Measurements from ENCODE around the gene PRR35.

PRR35 gene

DNA sequence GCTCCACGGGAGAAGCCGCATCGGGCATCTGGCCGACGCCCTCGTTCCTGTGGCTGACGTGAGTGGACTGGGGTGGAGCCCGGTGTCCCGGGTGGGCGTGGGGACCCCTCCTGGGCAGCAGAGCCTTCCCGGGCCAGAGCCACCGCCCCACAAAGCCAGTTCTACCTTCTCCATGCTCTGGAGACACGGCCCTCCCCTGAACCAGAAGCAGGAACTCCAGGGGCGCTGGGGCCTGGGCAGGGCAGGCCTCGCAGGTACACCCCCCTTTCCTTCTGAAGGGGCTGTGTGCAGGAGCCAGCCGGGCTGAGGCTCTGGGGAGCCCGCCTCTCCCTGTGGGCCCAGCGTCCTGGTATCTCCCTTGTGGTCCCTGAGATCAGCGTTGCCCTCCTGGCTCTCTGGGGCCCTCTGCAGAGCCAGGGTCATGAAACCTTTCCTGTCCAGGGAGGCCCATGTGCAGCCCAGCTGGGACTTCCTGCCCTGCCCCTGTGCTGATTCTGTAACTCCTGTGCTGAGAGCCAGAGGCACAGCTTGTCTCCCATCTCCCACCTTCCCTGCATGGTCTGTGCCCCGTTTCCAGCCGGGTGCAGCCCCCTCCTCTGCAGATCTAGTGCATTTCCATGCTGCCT lies 16.1 kb downstream of the PRR35 start:
- TF ChIP-seq FOXP2 (optimal IDR thresholded peaks at IDR 0.05; ENCODE audit: borderline replicate concordance, extremely low read depth, extremely low read length, insufficient read depth) (no peak), TAF1 (IDR thresholded peaks at IDR 0.05; ENCODE audit: borderline replicate concordance, insufficient read depth, low read length) (no peak), POLR2AphosphoS5 (IDR thresholded peaks at IDR 0.05; ENCODE audit: low read depth, low read length) (no peak), SIN3A (IDR thresholded peaks at IDR 0.05; ENCODE audit: borderline replicate concordance, insufficient read depth, low read length) (no peak)
- TF ChIP-seq, protein P1, sequence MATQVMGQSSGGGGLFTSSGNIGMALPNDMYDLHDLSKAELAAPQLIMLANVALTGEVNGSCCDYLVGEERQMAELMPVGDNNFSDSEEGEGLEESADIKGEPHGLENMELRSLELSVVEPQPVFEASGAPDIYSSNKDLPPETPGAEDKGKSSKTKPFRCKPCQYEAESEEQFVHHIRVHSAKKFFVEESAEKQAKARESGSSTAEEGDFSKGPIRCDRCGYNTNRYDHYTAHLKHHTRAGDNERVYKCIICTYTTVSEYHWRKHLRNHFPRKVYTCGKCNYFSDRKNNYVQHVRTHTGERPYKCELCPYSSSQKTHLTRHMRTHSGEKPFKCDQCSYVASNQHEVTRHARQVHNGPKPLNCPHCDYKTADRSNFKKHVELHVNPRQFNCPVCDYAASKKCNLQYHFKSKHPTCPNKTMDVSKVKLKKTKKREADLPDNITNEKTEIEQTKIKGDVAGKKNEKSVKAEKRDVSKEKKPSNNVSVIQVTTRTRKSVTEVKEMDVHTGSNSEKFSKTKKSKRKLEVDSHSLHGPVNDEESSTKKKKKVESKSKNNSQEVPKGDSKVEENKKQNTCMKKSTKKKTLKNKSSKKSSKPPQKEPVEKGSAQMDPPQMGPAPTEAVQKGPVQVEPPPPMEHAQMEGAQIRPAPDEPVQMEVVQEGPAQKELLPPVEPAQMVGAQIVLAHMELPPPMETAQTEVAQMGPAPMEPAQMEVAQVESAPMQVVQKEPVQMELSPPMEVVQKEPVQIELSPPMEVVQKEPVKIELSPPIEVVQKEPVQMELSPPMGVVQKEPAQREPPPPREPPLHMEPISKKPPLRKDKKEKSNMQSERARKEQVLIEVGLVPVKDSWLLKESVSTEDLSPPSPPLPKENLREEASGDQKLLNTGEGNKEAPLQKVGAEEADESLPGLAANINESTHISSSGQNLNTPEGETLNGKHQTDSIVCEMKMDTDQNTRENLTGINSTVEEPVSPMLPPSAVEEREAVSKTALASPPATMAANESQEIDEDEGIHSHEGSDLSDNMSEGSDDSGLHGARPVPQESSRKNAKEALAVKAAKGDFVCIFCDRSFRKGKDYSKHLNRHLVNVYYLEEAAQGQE (IDR thresholded peaks at IDR 0.05; ENCODE audit: insufficient read depth in 1 of 2, low read depth in 2 of 2, low read length in 2 of 2): no peak

DNA sequence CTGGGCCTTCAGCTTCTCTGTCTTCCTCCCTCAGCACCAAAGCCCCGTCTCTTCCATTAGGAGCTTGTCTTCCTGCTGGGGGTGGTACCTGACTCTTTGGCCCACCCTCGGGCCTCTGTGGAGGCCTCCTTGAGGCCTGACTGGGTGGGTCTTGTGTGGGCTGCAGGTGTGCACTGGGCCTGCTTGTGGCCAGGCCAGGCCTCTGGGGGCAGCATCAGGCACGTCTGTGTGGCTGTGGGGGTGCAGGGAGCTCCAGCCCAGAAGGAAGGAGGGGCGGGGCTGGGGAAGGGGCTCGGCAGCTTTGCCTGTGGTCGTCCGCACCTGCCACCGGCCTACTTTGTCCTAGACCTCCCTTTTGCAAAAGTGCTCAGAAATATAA lies 16.6 kb downstream of the PRR35 start:
- no peak for TF ChIP-seq SIN3A (IDR thresholded peaks at IDR 0.05; ENCODE audit: borderline replicate concordance, insufficient read depth, low read length)
- no peak for TF ChIP-seq TAF1 (IDR thresholded peaks at IDR 0.05; ENCODE audit: borderline replicate concordance, insufficient read depth, low read length)
- TF ChIP-seq POLR2AphosphoS5 (IDR thresholded peaks at IDR 0.05; ENCODE audit: low read depth, low read length): no peak
- TF ChIP-seq FOXP2 (optimal IDR thresholded peaks at IDR 0.05; ENCODE audit: borderline replicate concordance, extremely low read depth, extremely low read length, insufficient read depth): no peak
- TF ChIP-seq, protein P1 (IDR thresholded peaks at IDR 0.05; ENCODE audit: insufficient read depth in 1 of 2, low read depth in 2 of 2, low read length in 2 of 2): no peak

DNA sequence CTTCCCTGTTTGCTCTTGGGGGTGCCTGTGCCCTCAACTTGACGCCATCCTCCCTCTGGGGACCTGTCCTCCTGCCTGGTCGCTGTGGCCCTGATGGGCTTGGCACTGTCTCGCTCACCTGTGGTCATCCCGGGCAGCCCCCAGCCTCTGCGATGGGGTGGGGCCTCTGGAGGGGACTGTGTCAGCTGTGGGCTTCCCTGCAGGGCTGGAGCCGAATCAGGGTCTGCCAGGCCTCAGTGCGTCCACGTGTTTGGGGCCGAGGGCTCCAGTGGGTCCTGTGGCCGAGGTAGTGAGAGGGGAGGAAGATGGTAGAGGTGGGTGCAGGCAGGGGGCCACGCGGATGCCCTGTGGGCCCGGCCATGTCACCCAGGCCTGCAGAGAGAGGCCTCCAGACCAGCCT lies 17.6 kb downstream of the PRR35 start:
- TF ChIP-seq POLR2AphosphoS5 (IDR thresholded peaks at IDR 0.05; ENCODE audit: low read depth, low read length): no peak
- TF ChIP-seq FOXP2 (optimal IDR thresholded peaks at IDR 0.05; ENCODE audit: borderline replicate concordance, extremely low read depth, extremely low read length, insufficient read depth): no peak
- TF ChIP-seq SIN3A (IDR thresholded peaks at IDR 0.05; ENCODE audit: borderline replicate concordance, insufficient read depth, low read length): no peak
- no peak for TF ChIP-seq TAF1 (IDR thresholded peaks at IDR 0.05; ENCODE audit: borderline replicate concordance, insufficient read depth, low read length)
- TF ChIP-seq, protein P1 (IDR thresholded peaks at IDR 0.05; ENCODE audit: insufficient read depth in 1 of 2, low read depth in 2 of 2, low read length in 2 of 2): no peak

DNA sequence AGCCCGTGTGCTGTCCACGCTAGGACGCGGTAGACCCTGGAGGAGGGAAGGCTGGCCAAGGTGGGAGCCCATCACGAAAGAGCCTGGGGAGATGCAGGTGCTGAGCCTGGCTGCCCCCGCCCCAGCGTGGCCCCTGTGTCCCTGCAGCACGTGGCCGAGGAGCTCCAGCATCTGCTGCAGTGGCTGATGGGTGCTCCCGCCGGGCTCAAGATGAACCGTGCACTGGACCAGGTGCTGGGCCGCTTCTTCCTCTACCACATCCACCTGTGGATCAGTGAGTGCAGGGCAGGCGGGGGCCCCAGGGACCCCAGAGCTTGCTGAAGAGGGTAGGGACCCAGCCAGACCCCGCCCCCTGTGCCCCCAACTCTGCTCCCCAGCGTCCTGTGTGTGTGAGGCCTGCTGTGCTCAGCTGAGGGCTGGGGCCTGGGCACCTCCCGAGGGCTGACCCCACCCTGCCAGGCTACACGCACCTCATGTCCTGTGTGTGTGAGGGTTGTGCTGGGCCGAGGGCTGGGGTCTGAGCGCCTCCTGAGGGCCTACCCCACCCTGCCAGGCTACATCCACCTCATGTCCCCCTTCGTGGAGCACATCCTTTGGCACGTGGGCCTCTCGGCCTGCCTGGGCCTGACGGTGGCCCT lies 18.2 kb downstream of the PRR35 start:
- TF ChIP-seq FOXP2 (optimal IDR thresholded peaks at IDR 0.05; ENCODE audit: borderline replicate concordance, extremely low read depth, extremely low read length, insufficient read depth) (no peak), SIN3A (IDR thresholded peaks at IDR 0.05; ENCODE audit: borderline replicate concordance, insufficient read depth, low read length) (no peak), POLR2AphosphoS5 (IDR thresholded peaks at IDR 0.05; ENCODE audit: low read depth, low read length) (no peak), TAF1 (IDR thresholded peaks at IDR 0.05; ENCODE audit: borderline replicate concordance, insufficient read depth, low read length) (no peak)
- TF ChIP-seq, protein P1 (IDR thresholded peaks at IDR 0.05; ENCODE audit: insufficient read depth in 1 of 2, low read depth in 2 of 2, low read length in 2 of 2): no peak
